Smooth muscle cell of bladder (primary cell): ENCODE results near the gene CACNA2D3. TPM values are rescaled to one million over a fixed set of nuclear protein-coding genes. Genes with fewer than 3 reads are reported as not detected.

Experiments used
- total RNA-seq: library from RNA; depleted of rRNA; stranded (reverse); fragments of >200 nt; gene quantifications from 2 replicates; pipeline ENCODE4 v1.2.3, GENCODE V29; 2014

Gene CACNA2D3
- 0.14 and 0.18 TPM in 2 replicates for total RNA-seq

GRCh38 chr3:54122324-54123002 is at the start of gene CACNA2D3:
Gene CACNA2D3 (plus strand): TSS chr3:54122552.

GRCh38 chr3:54928046-54928770 is 805.9 kb downstream of the CACNA2D3 start, which contains the start of gene LRTM1:
Gene LRTM1 (minus strand): TSS chr3:54928059. CDS start chr3:54927911, 148 bp downstream.

Other genes starting within 250 kb of the CACNA2D3 start
- gene ACTR8, start 240.4 kb upstream of the CACNA2D3 start, total RNA-seq, result 42.0 and 45.3 TPM in 2 replicates
- 28.0 and 31.2 TPM in 2 replicates for gene SELENOK, start 230.7 kb upstream of the CACNA2D3 start, total RNA-seq